ENCODE results near the gene CPLANE2.
"Not testable (repeated sequence)": the region's sequence is repeated elsewhere in the genome, so short reads cannot be mapped to it uniquely, and the experiment has no call there.

Gene CPLANE2

GRCh38 chr1:16208270-16208987 is 28.6 kb downstream of the CPLANE2 start:
- no peak for DNase-seq

DNA sequence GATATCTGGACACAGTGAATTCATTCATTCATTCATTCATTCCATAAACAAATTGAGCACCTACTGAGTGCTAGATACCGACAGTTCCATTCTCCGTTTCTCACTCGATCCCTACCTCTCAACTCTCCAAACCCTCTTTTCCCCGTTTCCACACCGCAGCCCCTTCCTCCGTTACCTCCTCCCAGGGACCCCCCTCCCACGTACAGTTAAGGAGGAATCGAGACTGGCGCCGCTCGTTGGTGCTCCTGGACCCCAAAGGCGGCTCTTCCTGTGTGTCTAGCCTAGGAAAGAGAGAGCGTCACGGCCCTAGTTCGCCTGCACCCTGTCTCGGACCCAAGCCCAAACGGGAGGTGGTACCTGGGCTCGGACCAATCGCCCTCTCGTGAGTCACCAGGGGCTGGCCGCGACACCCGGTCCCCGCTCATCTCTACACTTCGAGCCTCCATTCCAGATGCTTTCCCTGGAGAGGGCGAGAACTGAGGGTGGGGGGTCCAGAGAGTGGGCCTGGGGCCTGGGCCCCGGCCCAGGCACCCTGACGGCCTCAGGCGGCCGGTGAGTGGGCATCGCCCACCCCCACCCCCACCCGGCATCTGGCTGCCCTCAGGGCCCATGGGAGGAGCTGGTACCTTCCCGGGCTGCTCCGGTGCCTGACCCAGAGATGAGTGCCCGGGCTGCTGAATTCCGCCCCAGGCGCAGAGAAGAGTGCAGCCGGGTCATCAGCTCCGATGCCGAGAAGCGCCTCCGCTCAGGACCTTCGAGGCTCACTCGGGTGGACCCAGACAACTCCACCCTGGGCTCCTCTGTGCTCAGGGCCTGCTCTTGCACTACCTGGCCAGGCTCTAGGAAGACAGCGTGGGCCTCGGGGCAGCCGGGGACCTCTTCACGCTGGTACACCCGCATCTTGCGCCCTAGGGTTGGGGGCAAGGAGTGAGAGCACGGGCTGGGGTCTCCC is 29.4 kb downstream of the CPLANE2 start:
- DNase-seq = peak; percentile 31

DNA sequence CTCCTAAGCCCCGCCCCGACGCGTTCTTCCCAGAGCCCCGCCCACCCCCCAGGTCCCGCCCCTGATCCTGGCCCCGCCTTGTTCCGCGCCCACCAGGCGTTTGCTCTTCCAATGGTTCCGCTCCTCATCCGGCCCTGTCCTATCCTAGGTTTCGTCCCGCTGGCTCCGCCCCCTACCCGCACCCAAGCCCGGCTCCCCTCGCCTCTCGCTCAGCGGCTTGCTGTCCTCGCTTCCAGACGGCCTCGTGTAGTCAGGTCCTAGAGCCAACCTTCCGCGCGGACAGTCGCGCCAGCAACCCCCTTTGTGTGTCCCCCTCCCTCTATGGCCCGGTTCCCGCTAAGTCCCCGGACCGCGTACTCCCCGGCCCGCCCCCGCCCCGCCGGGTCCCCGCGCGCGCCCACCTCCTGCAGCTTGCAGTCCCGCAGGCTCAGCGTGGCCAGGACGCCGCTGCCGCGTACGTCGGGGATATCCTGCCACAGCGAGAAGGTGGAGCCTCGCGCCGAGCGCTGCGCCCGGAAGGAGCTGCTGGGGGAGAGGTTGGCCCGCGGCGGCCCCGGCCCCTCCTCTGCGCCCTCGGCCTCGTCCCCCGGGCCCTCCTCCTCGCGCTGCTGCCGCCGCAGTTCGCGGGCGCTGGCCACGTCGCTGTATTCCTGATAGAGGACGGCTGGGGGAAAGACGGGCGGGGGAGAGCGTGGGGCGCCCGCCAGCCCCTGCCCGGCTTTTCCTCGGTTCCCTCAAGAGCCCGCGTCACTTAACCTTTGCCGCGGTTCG is 30.3 kb downstream of the CPLANE2 start:
- DNase-seq = peak; percentile 97

DNA sequence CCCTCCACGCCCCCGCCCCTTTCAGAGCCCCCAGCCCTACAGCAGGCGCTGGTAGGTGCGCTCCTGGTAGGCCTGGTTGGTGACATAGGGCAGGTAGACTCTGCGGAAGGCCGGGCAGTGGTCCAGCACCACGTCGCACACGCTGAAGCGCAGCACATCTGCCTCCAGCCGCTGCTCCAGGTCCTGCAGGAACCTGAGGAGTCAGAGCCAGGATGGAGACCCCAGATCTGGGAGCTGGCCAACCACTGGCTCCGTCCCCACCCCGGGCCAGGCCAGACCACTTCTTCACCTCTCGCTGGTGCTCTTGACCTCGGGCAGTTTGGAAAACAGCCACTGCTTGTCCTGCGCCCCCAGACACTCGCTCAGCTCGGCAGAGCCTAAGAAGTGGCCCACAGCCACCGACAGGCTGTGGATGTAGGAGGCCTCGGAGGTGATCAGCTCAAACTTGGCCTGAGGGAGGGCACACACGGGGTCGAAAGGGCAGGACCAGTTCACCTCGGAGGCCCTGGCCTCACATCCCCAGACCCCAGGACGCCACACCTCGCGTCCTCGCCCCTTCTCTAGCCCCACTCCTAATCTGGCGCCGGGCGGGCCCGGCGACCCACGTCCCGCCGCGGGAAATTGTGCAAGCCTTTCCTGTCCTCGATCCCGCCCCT is 31.0 kb downstream of the CPLANE2 start:
- no peak for DNase-seq

DNA sequence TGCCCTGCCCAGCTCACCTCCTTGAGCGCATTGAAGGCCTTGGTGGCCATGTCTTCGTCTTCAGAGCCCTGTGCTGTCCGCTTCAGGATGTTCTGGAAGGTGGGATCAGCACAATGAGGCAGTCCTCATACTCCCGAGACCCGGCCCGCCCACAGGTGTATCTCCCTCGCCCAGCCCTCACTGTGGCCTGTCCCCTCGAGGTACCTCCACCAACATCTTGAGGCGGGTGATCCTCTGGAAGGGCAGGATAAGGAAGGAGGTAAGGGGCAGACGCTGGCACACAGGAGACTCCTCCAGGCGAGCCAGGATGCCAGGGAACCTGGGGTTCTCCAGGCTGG is 31.7 kb downstream of the CPLANE2 start:
- DNase-seq = no peak

GRCh38 chr1:16204634-16205333 is 32.2 kb downstream of the CPLANE2 start:
- no peak for DNase-seq

- DNase-seq = no peak
Measured at GRCh38 chr1:16204216-16204615, 32.8 kb downstream of the CPLANE2 start.

- no peak for DNase-seq
Measured at GRCh38 chr1:16203550-16203949, 33.4 kb downstream of the CPLANE2 start.

GRCh38 chr1:16202281-16203210 is 34.4 kb downstream of the CPLANE2 start:
- no peak for DNase-seq

DNA sequence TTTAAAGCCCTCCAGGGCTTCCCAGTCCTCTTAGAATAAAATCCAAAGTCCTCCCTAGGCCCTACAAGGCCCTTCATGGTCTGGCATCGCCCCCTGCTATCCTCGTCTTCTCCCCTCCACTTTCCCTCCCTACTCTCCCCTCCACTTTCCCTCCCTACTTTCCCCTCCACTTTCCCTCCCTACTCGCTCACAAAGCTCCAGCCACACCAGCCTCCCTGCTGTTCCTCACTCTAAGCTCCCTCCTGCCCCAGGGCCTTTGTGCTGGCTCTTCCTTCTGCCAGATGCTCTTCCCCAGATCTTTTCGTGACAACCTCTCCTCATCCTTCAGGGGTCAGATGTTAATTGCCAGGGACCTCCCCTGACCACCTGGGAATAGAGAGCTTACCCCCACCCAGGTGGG is 37.3 kb downstream of the CPLANE2 start:
- DNase-seq = no peak

DNA sequence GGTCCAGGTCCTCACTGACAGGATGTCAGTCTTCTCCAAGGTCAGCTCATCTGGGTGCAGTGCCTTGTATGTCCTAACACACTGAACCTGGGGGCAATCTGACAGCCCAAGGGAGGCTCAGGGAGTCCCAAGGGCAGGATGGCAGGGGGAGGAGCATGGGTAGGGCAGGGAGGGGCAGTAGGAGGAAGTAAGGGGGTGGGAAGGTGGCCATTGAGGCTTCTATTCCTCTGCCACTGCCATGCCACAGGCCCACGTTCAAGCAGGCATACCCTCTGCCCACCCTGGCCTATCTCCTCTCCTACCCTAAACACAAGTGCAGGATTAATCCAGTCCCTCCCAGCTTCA is 37.9 kb downstream of the CPLANE2 start:
- DNase-seq = no peak

- DNase-seq = no peak
Measured at GRCh38 chr1:16198444-16199156, 38.4 kb downstream of the CPLANE2 start.

- DNase-seq = no peak
Measured at GRCh38 chr1:16196874-16197273, 40.1 kb downstream of the CPLANE2 start.

- not testable (repeated sequence) for DNase-seq
Measured at GRCh38 chr1:16196139-16196538, 40.8 kb downstream of the CPLANE2 start.

GRCh38 chr1:16195518-16195905 is 41.5 kb downstream of the CPLANE2 start:
- DNase-seq = no peak

GRCh38 chr1:16191916-16192546 is 45.0 kb downstream of the CPLANE2 start:
- no peak for DNase-seq

GRCh38 chr1:16191309-16191708 is 45.7 kb downstream of the CPLANE2 start:
- DNase-seq = no peak

DNA sequence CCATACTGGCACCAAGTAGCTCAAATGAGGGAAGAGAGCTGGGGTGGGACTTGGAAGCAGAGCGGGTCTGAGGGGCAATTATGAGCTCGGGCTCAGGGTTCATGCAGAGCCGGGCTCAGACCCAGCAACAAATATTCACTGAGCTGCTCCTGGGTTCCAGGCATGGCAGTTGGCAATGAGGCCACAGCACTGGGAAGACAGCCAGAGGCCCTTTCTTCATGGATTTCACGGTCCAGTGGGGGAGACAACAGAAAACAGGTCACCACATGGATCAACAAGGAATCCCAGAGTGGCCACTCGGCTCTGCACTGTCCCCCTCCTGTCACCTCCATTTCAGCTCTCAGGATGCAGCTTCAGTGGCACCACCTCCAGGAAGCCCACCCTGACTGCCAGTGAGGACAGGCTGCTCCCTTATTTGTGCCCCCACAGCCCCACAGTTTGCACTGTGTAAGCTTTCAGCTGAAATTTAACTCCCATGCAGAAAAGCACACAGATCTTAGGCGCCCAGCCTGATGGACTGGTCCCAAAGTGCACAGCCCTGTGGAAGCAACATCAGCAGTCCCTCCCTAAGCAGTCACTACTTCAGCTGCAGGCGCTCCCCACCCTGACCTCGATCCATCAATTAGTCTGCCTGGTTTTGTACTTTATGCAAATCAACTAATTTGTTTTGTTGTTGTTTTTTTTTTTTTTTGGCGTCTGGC is 46.9 kb downstream of the CPLANE2 start:
- no peak for DNase-seq

- DNase-seq = no peak
Measured at GRCh38 chr1:16189003-16189402, 48.0 kb downstream of the CPLANE2 start.

Data from T1000 (cell line).